RWPE1 (cell line): ENCODE measurements around the gene ZNF597.

Experiments used
- CTCF ChIA-PET: fragments of 350-600 bp; sonication (Branson Sonifier 250); formaldehyde crosslinking; extraction: SDS; loops from one replicate; lab custom pipeline; 2021; lab: Yijun Ruan, JAX
- POLR2A ChIA-PET: fragments of 400-600 bp; formaldehyde crosslinking; extraction: SDS; loops from one replicate; lab custom pipeline; 2020; ENCODE audit warnings: antibody characterized with exemption; ENCODE audit not compliant: low non-redundant PET; lab: Yijun Ruan, JAX
- DNase-seq: peaks from one replicate; pipeline ENCODE4 v3.0.0; 2012; ENCODE audit warnings: low spot score
- H3K27ac ChIP-seq: fragments of 450-650 bp; 2 replicates; pipeline ENCODE4 v1.5.1; 2017
- CTCF ChIP-seq: fragments of 450-650 bp; conservative IDR thresholded peaks from 2 replicates; pipeline ENCODE4 v1.5.1; 2017; ENCODE audit warnings: low read depth, mild to moderate bottlenecking

ZNF597 gene

GRCh38 chr16:3481696-3482658 lies 38.7 kb upstream of the ZNF597 start:
- POLR2A ChIA-PET, result no interaction called here
- H3K27ac ChIP-seq, result no peak overlapping the region; the same call in 1 of the 2 replicates
- CTCF ChIA-PET, result interaction anchor here (0.6 kb wide), 1 partner anchor 10 kb away, joined by 4 read pairs; no protein-coding TSS in a partner anchor
- no peak for DNase-seq
- TF ChIP-seq CTCF, result no peak

- POLR2A ChIA-PET, result no interaction called here
- CTCF ChIA-PET, result interaction anchor here (0.6 to 1.0 kb wide), 2 partner anchors 9 to 13 kb away, joined by 4 read pairs; no protein-coding TSS in a partner anchor
- DNase-seq, result no peak
- no peak overlapping the region; the same call in 1 of the 2 replicates for H3K27ac ChIP-seq
- TF ChIP-seq CTCF, result no peak
These were observed 37.8 kb upstream of the ZNF597 start for GRCh38 chr16:3480901-3481695.

GRCh38 chr16:3479654-3480216 lies 36.4 kb upstream of the ZNF597 start:
- POLR2A ChIA-PET, result no interaction called here
- H3K27ac ChIP-seq, result no peak overlapping the region
- DNase-seq, result no peak
- TF ChIP-seq CTCF, result no peak
- CTCF ChIA-PET, result no interaction called here

GRCh38 chr16:3478242-3478925 lies 35.1 kb upstream of the ZNF597 start:
- DNase-seq, result no peak
- POLR2A ChIA-PET, result no interaction called here
- CTCF ChIA-PET, result no interaction called here
- H3K27ac ChIP-seq, result peak overlapping the region; percentile 7; the same call in 1 of the 2 replicates
- TF ChIP-seq CTCF, result no peak

GRCh38 chr16:3476409-3476808 lies 33.1 kb upstream of the ZNF597 start:
- POLR2A ChIA-PET, result interaction anchor here (0.5 kb wide), 1 partner anchor 13 kb away, joined by 4 read pairs; no protein-coding TSS in a partner anchor
- TF ChIP-seq CTCF, result no peak
- H3K27ac ChIP-seq, result 0 out of 2 replicates have a peak overlapping the region, but pooled peaks have one; percentile 10
- DNase-seq, result no peak
- CTCF ChIA-PET, result no interaction called here
